ENCODE results near the gene CCDC74B. TPM values are rescaled to one million over a fixed set of nuclear protein-coding genes. Genes with fewer than 3 reads are reported as not detected.
"Not testable (repeated sequence)": the region's sequence is repeated elsewhere in the genome, so short reads cannot be mapped to it uniquely, and the experiment has no call there.

Gene CCDC74B
- total RNA-seq, 2 donors from 2014 or later, result 1.3 to 4.4 TPM

DNA sequence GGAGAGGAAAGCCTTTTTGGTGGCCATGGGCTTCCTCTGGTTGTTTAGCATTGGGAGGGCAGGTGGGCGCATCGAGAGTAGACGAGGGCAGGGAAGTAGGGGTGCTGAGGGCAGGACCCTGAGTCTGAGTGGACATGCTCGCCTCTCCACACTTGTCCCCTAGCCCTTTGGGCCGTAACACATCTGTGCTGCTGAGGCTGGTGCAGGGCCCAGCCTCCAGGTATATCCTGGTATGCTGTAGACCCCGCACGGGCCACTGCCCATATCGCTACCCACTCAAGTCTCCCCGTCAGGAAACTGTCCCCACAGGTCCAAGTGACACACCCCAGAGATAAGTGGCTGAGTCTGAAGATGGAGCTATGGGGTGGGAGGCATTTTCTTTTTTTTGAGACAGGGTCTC, 13.7 kb upstream of the CCDC74B start:
- no peak overlapping the region for H3K4me3 Mint-ChIP-seq
- H3K27ac Mint-ChIP-seq, result peak overlapping the region; percentile 46
- H3K36me3 Mint-ChIP-seq (ENCODE audit: low read depth), result peaks cover 53% of the 10 kb centered on the region
- peaks cover 5% of the 10 kb centered on the region for H3K4me1 Mint-ChIP-seq
- H3K9me3 Mint-ChIP-seq, result no peaks in the 10 kb centered on the region
- ATAC-seq (replicated peaks), result no peak
- H3K27me3 Mint-ChIP-seq, result no peaks in the 10 kb centered on the region

DNA sequence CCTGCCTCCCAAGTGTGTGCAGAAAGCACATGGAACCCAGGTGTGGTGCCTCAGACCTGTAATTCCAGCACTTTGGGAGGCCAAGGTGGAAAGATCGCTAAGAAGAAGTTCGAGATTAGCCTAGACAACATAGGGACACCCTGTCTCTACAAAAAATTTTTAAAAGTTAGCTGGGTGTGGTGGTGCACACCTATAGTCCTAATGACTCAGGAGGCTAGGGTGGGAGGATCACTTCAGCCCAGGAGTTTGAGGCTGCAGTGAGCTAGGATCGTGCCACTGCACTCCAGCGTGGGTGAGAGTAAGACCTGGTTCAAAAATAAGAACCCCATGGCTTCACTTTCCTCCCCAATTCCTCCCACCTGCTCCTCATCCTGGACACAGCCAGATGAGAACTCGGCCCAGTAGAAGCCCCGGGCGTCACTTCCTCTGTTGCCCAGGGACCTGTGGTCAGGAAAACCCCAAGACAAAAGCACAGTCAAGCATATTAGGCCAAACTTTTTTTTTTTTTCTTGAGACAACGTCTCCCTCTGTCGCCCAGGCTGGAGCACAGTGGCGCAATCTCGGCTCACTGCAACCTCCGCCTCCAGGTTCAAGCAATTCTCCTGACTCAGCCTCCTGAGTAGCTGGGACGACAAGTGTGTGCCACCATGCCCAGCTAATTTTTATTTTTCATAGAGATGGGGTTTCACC, 13.1 kb upstream of the CCDC74B start:
- H3K9me3 Mint-ChIP-seq, H3K4me1 Mint-ChIP-seq, H3K27me3 Mint-ChIP-seq, H3K4me3 Mint-ChIP-seq: not testable (repeated sequence)
- Mint-ChIP-seq H3K36me3 (ENCODE audit: low read depth) (peaks cover 50% of the 10 kb centered on the region), H3K27ac (peak overlapping the region; percentile 46)
- peak; percentile 79 for ATAC-seq (replicated peaks)

DNA sequence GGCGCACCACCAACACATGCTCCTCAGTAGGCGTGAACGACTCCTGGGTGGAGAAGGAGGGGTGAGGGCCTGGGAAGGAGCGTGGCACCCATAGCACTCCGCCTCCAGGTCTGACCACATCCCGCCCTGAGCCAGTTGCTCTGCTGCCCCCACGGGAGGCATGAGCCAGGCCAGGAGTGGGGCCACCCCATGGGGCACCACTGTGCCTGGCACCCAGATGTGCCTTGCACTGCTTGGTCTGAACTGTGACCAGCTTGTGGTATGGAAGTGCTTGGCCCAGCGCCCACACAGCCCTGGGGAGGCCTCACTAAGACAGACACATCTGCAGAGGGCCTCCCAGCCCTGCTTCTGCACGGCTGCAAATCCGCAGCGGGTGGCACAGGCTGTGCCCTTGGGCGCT, 12.4 kb upstream of the CCDC74B start:
- H3K9me3 Mint-ChIP-seq; H3K4me3 Mint-ChIP-seq; ATAC-seq (replicated peaks); H3K27me3 Mint-ChIP-seq; H3K4me1 Mint-ChIP-seq: not testable (repeated sequence)
- Mint-ChIP-seq H3K27ac (peak overlapping the region; percentile 46), H3K36me3 (ENCODE audit: low read depth) (peaks cover 50% of the 10 kb centered on the region)

DNA sequence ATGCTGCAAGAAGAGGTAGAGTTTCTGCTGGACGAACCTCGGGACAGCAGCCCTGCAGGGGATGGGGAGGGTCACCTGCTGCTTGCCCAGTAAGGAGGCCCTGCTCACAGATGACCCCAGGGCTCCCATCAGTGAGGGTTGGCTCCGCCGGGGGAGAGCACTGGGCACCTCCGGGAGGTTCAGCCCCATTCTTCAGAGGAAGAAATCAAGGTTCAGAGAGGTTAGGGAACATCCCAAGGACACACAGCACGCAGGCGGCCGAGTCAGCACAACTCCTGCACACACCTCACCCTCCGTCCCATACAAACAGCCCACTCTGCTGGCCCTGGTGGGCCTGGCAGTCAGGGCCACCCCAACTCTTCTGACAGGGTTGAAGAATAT, 11.7 kb upstream of the CCDC74B start:
- H3K27ac Mint-ChIP-seq, result no peak overlapping the region
- no peak for ATAC-seq (replicated peaks)
- H3K9me3 Mint-ChIP-seq, result no peaks in the 10 kb centered on the region
- H3K27me3 Mint-ChIP-seq, result no peaks in the 10 kb centered on the region
- peaks cover 51% of the 10 kb centered on the region for H3K36me3 Mint-ChIP-seq (ENCODE audit: low read depth)
- H3K4me1 Mint-ChIP-seq, result peaks cover 5% of the 10 kb centered on the region
- no peak overlapping the region for H3K4me3 Mint-ChIP-seq

DNA sequence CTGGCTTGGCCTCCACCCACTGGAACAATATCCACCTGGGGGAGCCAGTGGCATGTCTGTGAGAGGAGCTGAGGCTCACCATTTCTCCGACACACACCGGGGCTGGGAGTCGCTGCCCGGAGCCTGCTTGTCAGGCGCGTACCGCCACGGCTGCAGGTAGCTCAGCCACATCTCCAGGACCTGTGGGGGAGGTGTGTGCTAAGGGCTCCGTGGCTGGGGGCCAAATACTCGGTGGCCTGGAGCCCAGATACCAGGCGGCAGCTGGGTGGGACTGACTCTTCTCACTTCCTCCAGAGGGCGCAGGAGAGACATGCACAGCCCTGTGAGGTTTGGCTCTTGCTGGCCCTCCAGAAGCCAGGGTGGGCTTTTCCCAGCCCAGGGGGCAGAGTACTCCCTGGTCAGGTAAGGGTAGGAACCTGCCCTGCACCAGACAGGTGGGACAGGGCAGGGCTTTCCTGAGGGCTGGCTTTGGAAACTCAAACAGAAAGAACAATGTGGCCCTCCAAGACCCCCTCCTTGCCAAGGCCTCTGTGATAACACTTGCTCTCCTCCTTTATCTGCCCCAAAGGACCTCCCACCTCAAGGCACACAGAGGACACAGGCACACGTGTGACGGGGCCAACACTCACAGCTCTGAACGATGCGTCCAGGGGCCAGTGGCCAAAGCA, 11.2 kb upstream of the CCDC74B start:
- not testable (repeated sequence) for H3K27me3 Mint-ChIP-seq; H3K27ac Mint-ChIP-seq; H3K9me3 Mint-ChIP-seq; H3K4me3 Mint-ChIP-seq; ATAC-seq (replicated peaks); H3K4me1 Mint-ChIP-seq
- peaks cover 51% of the 10 kb centered on the region for H3K36me3 Mint-ChIP-seq (ENCODE audit: low read depth)

DNA sequence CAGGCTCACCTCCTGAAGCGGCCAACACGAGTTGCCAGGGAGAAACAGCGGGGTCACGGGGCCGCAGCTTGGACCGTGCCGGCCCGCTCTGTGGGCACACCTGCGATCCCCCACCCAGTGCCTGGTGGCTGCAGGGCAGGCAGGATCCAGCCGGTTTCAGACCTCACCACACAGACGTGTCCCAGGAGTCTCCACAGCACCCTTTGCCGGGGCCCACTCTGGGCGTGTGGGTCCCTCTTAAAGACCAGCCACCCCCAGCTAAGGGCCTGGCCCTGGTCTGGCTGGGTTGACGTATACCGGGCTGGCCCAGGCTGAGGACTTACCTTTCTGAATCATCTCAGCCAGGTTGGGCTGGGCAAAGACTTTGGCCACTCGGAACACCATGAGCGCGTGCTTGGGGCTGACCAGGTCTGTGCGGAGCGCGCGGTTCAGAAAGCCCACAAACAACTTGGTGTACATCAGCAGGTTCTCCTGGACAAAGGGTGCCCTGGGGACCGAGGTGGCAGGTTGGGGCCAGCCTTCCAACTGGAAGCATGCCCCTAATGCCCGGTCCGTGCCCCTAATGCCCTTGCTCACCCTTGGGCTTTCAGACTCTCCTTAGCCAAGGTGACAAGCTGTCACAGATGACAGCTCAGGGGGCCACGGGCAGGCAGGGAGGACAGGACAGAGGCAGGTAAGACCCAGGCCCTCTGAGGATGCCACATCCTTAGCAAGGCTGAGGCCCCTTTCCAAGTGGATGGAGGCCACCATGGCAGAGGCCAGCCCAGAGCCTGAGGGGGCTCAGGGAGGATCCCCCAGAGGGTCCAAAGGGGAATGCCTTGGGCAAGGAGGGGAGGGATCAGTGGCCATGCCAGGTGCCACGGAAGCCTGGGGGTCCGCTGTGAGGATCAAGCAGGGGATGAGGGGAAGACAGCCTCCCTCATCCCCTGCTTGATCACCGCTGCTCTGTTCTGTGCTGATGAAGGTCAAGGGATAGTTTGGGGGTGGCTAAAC, 10.2 kb upstream of the CCDC74B start:
- H3K4me3 Mint-ChIP-seq, result no peak overlapping the region
- peaks cover under 1% of the 10 kb centered on the region for H3K4me1 Mint-ChIP-seq
- H3K36me3 Mint-ChIP-seq (ENCODE audit: low read depth), result peaks cover 47% of the 10 kb centered on the region
- H3K27ac Mint-ChIP-seq, result no peak overlapping the region
- no peaks in the 10 kb centered on the region for H3K27me3 Mint-ChIP-seq
- no peaks in the 10 kb centered on the region for H3K9me3 Mint-ChIP-seq
- ATAC-seq (replicated peaks), result no peak

DNA sequence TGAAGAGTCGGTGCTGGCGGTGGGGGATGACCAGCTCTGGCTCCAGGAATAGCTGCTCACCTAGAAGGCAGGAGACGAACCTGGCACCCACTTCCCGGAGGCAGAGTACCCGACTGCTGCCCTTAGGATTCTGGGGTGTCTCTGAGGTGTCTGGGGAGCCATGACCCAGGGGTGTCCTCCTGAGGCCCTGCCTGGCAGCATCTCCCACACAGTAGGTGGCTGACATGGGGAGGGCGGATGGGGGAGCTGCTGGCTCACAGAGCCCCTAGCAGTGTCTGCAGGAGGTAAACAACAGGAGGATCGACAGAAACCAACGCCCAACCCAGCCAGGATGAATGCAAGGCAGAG, 9.5 kb upstream of the CCDC74B start:
- H3K9me3 Mint-ChIP-seq; H3K4me3 Mint-ChIP-seq; H3K4me1 Mint-ChIP-seq; H3K27me3 Mint-ChIP-seq; ATAC-seq (replicated peaks); H3K27ac Mint-ChIP-seq: not testable (repeated sequence)
- peaks cover 40% of the 10 kb centered on the region for H3K36me3 Mint-ChIP-seq (ENCODE audit: low read depth)

DNA sequence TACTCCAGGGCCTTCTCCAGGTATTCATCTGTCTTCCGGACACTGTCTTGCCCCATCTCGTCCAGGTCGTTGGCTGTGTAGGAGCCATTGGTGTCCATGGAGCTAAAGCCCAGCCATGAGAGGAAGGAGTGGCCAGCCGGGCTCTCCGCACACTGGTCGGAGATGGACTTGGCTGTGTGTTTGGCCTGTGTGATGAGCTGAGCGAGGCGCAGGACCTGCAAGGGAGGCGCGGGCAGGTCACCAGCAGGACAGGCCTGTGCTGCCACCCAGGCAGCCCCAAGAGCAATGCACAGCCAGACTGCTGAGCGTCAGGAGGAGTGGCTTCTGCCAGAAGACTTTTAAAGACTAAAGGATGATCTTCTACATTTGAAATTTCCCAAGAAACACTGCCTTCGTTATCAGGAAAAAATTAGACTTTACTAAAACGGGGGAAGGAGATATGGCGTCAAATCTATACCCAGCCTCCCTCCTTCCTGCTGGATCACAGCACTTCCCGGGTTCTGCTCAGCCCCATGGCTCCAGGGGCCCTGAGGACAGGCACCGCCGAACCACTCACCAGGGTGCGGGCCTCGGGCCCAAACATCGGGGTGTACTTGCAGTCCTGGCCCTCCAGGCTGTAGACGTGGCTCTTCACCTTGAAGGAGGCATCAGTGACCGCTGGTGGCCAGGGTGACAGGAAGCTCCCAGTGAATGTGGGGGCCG, 9.0 kb upstream of the CCDC74B start:
- not testable (repeated sequence) for H3K4me3 Mint-ChIP-seq; H3K9me3 Mint-ChIP-seq; H3K4me1 Mint-ChIP-seq; ATAC-seq (replicated peaks); H3K27me3 Mint-ChIP-seq; H3K27ac Mint-ChIP-seq
- peaks cover 37% of the 10 kb centered on the region for H3K36me3 Mint-ChIP-seq (ENCODE audit: low read depth)

DNA sequence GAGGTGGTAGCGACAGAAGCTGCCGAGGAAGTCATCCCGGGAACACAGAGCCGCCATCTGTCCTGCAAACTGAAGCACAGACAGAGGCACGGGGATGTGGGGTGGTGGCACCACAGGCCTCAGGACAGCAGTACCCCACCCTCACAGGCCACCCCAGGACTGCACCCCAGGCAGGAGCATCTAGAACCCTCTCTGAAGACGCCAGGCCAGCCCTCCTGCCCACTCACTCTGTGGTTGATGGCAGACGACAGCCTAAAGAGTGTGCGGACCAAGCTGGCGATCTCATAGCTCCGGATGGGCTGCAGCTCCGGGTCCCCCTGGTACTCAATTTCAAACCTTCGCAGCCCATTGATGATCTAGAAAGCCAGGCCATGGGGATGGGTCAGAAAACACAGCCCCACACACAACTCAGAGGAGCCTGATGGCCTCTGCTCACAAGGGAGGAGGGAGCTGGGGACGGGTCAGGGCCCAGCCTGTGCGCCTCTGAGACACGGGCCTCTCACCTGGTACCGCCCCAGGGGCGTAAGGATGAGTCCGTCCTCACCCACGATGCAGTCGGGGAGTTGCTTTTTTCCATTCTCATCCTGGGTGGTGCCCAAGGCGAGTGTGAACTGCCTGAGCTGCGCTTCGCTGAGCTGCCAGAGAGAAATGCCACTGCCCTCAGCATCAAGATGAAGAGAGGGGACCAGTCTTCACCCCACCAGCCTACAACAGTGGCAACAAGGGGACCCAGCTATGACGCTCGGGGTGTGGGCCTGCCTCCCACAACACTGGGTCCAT, 8.1 kb upstream of the CCDC74B start:
- peaks cover 31% of the 10 kb centered on the region for H3K36me3 Mint-ChIP-seq (ENCODE audit: low read depth)
- H3K4me1 Mint-ChIP-seq, result no peaks in the 10 kb centered on the region
- no peak overlapping the region for H3K27ac Mint-ChIP-seq
- no peaks in the 10 kb centered on the region for H3K9me3 Mint-ChIP-seq
- no peaks in the 10 kb centered on the region for H3K27me3 Mint-ChIP-seq
- H3K4me3 Mint-ChIP-seq, result no peak overlapping the region
- ATAC-seq (replicated peaks), result no peak

DNA sequence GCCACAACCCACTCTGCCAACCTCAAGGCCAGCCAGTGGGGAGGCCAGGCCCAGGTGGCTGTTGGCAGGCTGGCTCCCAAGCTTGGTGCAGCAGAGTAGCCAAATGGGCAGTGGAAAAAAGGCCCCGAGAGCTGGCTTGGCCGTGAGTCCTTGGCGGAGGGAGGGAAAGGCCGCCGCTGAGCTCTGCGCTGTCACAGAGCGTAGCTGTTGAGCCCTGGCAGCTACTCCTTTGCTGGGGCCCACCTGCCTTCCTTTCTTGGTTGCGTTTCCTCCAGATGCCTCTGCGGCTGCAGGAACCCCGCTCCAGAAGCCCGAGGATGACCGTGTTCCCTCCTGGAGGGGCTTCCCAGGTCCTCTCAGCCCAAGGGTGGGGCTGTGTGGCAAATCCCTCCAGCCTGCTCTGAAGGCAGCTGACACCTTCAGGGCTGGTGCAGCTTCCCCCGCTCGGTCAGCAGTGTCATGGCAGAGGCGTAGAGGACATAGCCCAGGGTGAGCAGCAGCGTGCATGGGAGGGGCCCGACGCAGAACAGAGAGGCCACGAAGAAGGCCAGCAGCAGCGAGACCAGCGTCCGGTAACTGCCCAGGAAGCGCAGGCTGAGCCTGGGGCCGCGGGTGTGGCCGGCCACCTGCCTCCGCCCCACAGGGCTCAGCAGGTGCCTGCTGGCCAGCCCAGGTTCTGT, 7.4 kb upstream of the CCDC74B start:
- H3K27ac Mint-ChIP-seq; H3K27me3 Mint-ChIP-seq; H3K4me3 Mint-ChIP-seq; H3K4me1 Mint-ChIP-seq; ATAC-seq (replicated peaks); H3K9me3 Mint-ChIP-seq: not testable (repeated sequence)
- H3K36me3 Mint-ChIP-seq (ENCODE audit: low read depth), result peaks cover 25% of the 10 kb centered on the region

DNA sequence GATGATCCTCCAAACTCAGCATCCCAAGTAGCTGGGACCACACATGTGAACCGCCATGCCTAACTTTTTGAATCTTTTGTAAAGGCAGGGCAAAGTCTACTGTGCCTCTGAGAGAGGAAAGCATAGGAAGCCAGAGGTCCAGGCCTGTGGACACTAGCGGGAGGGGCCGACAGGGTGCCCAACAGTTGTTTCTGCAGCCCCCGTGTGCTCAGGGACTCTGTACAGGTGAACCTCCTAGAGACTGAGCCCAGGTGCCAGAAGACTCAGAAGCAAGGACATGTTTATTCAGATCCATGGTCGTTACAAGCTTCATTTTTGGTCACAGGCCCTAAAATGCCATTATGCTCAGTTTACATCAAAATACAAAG, 6.2 kb upstream of the CCDC74B start:
- H3K27ac Mint-ChIP-seq; H3K27me3 Mint-ChIP-seq; H3K4me1 Mint-ChIP-seq; H3K4me3 Mint-ChIP-seq; ATAC-seq (replicated peaks); H3K9me3 Mint-ChIP-seq: not testable (repeated sequence)
- H3K36me3 Mint-ChIP-seq (ENCODE audit: low read depth), result peaks cover 25% of the 10 kb centered on the region

DNA sequence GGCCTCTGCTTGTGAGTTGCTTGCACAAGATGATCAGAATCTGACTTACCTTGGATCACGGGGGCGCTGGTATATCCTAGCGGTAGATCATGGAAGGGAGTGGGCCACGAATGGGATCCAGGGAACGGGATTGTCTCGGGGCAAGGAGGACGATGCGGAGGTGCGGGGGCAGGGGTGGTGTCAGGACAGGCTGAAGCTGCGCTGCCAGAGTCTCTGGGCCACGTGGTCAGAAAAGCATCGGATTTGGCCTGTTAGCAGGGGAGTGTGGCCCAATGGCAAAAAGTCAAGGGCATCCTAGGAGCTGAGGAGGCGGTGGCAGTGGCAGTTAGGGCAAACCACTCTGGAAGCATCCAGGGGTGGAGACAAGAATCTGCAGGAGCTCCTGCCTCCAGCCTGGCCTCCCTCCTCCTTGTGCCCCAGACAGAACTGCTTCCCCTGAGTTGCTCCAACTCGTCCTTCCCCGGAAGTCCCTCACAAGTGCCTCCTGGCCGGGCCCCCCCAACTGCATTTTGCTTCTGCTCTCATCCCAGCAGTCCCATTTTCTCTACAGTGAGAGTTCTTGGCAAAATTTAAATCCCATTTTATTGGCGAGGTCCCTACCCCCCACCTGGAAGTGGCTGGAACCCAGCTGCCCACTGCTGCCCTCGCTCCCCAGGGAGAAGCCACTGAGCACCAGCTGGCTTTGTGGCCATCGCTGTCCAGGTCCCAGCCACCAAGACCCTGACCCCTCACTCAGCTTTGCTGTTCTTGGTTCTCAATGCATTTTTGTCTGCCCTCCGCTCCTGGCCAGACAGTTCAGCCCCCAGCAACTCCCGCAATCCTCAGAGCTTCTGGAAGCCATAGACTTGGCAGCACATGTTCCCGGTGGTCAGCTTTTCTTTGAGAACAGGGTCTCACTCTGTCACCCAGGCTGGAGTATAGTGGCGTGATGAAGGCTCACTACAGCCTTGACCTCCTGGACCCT, 5.6 kb upstream of the CCDC74B start:
- Mint-ChIP-seq H3K27ac (no peak overlapping the region), H3K4me1 (no peaks in the 10 kb centered on the region), H3K4me3 (no peak overlapping the region), H3K27me3 (no peaks in the 10 kb centered on the region), H3K9me3 (no peaks in the 10 kb centered on the region), H3K36me3 (ENCODE audit: low read depth) (peaks cover 25% of the 10 kb centered on the region)
- ATAC-seq (replicated peaks), result no peak
